GM12801 (cell line): ENCODE measurements around the gene CUBN.

Experiments
- CTCF ChIP-seq: IDR thresholded peaks from one replicate; pipeline ENCODE4 v1.5.1; 2011; ENCODE audit warnings: control low read depth; ENCODE audit not compliant: insufficient read length; ENCODE audit errors: extremely low read depth

The CUBN gene

GRCh38 chr10:16901106-16901505, 228.5 kb downstream of the CUBN start:
- TF ChIP-seq CTCF, result no peak

- TF ChIP-seq CTCF, result no peak
These were observed 232.6 kb downstream of the CUBN start for GRCh38 chr10:16896993-16897392.

- TF ChIP-seq CTCF, result no peak
These were observed 234.8 kb downstream of the CUBN start for GRCh38 chr10:16894821-16895220.

GRCh38 chr10:16893664-16894063, 235.9 kb downstream of the CUBN start:
- TF ChIP-seq CTCF, result no peak

- TF ChIP-seq CTCF, result no peak
These were observed 238.0 kb downstream of the CUBN start for GRCh38 chr10:16891375-16892313.

GRCh38 chr10:16890691-16891090, 238.9 kb downstream of the CUBN start:
- TF ChIP-seq CTCF, result no peak

- TF ChIP-seq CTCF, result no peak
These were observed 242.0 kb downstream of the CUBN start for GRCh38 chr10:16887565-16887964.
